K562 treated with DMSO at 1 percent for 4 hours (cell line): ENCODE data around the gene OR4E2. TPM values are rescaled to one million over a fixed set of nuclear protein-coding genes. Genes with fewer than 3 reads are reported as not detected.

Experiments
- total RNA-seq: library from RNA; unstranded; fragments of 300-600 nt; gene quantifications from 2 replicates; pipeline ENCODE4 v1.2.3, GENCODE V29; 2022; ENCODE audit not compliant: insufficient read depth

The OR4E2 gene
- total RNA-seq: not detected in 2 replicates

GRCh38 chr14:21653331-21653885, at the start of gene OR4E2:
Gene OR4E2 (plus strand): TSS chr14:21653835. CDS start chr14:21665083, 11,248 bp downstream.

GRCh38 chr14:21634840-21635239, 18.8 kb upstream of the OR4E2 start, which contains the start of gene OR10G2:
Gene OR10G2 (minus strand): TSS chr14:21634940. CDS start chr14:21634842, 98 bp downstream.

GRCh38 chr14:21673718-21674117, 20.1 kb downstream of the OR4E2 start, which contains the start of gene OR4E1:
Gene OR4E1 (minus strand): TSS chr14:21673818. CDS start chr14:21670935, 2,883 bp downstream.

Other genes starting within 250 kb of the OR4E2 start
- 24.7 and 28.0 TPM in 2 replicates for gene CHD8, start 197.7 kb upstream of the OR4E2 start, total RNA-seq
- 9.7 and 13.2 TPM in 2 replicates for gene RAB2B, start 176.9 kb upstream of the OR4E2 start, total RNA-seq
- 18.6 and 19.6 TPM in 2 replicates for gene TOX4, start 176.6 kb upstream of the OR4E2 start, total RNA-seq
- gene METTL3, start 142.5 kb upstream of the OR4E2 start, total RNA-seq: 38.4 and 46.2 TPM in 2 replicates
- 7.7 and 15.4 TPM in 2 replicates for gene SALL2, start 127.5 kb upstream of the OR4E2 start, total RNA-seq
- not detected in 2 replicates for gene OR10G3, start 73.8 kb upstream of the OR4E2 start, total RNA-seq
- gene OR10G2, start 18.9 kb upstream of the OR4E2 start, total RNA-seq: not detected in 2 replicates
- not detected in 2 replicates for gene OR4E1, start 20.0 kb downstream of the OR4E2 start, total RNA-seq